Nephron progenitor cell (in vitro differentiated cells): ENCODE data around the gene DEFB118.
"Not testable (repeated sequence)": the region's sequence is repeated elsewhere in the genome, so short reads cannot be mapped to it uniquely, and the experiment has no call there.

Experiments used
- DNase-seq: peaks from one replicate; pipeline ENCODE4 v3.0.0; 2021
- H3K27ac Mint-ChIP-seq: 2 replicates; pipeline ENCODE4 v1.8.0; 2021; ENCODE audit warnings: mild to moderate bottlenecking, moderate library complexity, mixed read lengths
- H3K27me3 Mint-ChIP-seq: 2 replicates; pipeline ENCODE4 v1.8.0; 2021; ENCODE audit warnings: mild to moderate bottlenecking, low read depth, mixed read lengths; ENCODE audit not compliant: poor library complexity
- H3K36me3 Mint-ChIP-seq: 2 replicates; pipeline ENCODE4 v1.8.0; 2021; ENCODE audit warnings: low read depth, mixed read lengths
- H3K4me1 Mint-ChIP-seq: 2 replicates; pipeline ENCODE4 v1.8.0; 2021; ENCODE audit warnings: mixed read lengths
- H3K4me3 Mint-ChIP-seq: 2 replicates; pipeline ENCODE4 v1.8.0; 2021; ENCODE audit warnings: mild to moderate bottlenecking, moderate library complexity, mixed read lengths
- H3K9me3 Mint-ChIP-seq: 2 replicates; pipeline ENCODE4 v1.8.0; 2021; ENCODE audit warnings: mild to moderate bottlenecking, moderate library complexity, mixed read lengths
- TF ChIP-seq, protein P1 (sequence below): fragments of 200-600 bp; sonication (generic); IDR thresholded peaks from 2 replicates; pipeline ENCODE4 v1.5.0; 2021; ENCODE audit warnings: antibody characterized with exemption

DEFB118 gene, protein sequence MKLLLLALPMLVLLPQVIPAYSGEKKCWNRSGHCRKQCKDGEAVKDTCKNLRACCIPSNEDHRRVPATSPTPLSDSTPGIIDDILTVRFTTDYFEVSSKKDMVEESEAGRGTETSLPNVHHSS

DNA sequence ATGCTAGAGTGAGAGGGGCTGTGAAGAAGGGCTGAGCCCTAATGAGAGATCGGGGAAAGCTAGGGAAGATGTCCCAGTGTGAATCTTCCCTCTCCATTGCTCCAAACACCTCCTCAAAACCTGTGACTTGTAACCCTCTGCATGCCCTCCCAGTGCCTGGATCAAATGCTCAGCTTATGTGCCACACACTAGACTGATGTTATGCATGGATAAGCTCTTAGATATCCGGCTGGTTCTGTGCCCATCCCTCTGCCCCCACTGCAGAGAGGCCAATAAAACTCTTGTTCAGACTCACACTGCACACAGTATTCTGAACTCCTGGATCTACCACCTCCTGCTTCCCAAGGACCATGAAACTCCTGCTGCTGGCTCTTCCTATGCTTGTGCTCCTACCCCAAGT lies at the start of gene DEFB118:
Gene DEFB118, plus strand, starts transcription at position 301 of the 400 bp plus-strand sequence. Its CDS starts 50 bp downstream, at position 351.
- Mint-ChIP-seq H3K27ac (no peak within 1 kb of the TSS), H3K36me3 (no peaks in the 10 kb centered on the region), H3K4me1 (no peaks in the 10 kb centered on the region), H3K4me3 (no peak within 1 kb of the TSS), H3K27me3 (no peaks in the 10 kb centered on the region), H3K9me3 (peaks cover 82% of the 10 kb centered on the region)
- DNase-seq: no peak
- TF ChIP-seq, protein P1, sequence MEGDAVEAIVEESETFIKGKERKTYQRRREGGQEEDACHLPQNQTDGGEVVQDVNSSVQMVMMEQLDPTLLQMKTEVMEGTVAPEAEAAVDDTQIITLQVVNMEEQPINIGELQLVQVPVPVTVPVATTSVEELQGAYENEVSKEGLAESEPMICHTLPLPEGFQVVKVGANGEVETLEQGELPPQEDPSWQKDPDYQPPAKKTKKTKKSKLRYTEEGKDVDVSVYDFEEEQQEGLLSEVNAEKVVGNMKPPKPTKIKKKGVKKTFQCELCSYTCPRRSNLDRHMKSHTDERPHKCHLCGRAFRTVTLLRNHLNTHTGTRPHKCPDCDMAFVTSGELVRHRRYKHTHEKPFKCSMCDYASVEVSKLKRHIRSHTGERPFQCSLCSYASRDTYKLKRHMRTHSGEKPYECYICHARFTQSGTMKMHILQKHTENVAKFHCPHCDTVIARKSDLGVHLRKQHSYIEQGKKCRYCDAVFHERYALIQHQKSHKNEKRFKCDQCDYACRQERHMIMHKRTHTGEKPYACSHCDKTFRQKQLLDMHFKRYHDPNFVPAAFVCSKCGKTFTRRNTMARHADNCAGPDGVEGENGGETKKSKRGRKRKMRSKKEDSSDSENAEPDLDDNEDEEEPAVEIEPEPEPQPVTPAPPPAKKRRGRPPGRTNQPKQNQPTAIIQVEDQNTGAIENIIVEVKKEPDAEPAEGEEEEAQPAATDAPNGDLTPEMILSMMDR: no peak

DNA sequence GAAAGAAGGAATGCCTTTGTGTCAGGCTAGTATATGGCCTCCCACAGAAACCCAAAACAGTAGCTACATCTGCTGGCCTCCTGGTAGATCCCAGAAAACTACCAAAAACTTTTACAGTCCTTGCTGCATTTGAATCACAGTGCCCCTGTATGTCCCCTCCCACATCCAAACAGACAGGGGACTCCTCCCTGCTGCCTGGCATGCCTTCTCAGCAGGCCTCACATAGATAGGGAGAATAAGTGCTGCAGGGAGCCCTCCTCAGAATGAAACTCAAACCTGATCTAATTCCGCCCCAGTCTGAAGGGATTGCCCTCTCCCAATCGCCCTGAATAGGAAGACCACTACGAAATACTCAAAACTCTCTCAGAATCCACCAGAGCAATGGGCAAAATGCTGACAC lies 45.9 kb upstream of the DEFB118 start:
- no peaks in the 10 kb centered on the region for H3K36me3 Mint-ChIP-seq
- DNase-seq: no peak
- H3K27me3 Mint-ChIP-seq: peaks cover 3% of the 10 kb centered on the region
- TF ChIP-seq, protein P1: no peak
- H3K27ac Mint-ChIP-seq: no peak overlapping the region
- H3K4me1 Mint-ChIP-seq: no peaks in the 10 kb centered on the region
- no peak overlapping the region for H3K4me3 Mint-ChIP-seq
- peaks cover 79% of the 10 kb centered on the region for H3K9me3 Mint-ChIP-seq

DNA sequence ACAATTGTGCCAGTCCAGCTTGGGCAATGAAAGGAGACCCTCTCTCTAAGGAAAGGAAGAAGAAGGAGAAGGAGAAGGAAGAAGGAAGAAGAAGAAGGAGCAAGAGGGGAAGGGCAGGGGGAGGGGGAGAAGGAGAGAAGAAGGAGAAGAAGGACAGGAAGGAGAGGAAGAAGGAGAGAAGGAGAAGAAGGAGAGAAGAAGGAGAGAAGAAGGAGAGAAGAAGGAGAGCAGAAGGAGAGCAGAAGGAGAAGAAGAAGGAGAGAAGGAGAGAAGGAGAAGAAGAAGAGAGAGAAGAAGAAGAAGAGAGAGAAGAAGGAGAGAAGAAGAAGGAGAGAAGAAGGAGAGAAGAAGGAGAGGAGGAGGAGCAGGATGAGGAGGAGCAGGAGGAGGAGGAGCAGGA lies 37.5 kb upstream of the DEFB118 start:
- Mint-ChIP-seq H3K27me3 (no peaks in the 10 kb centered on the region), H3K4me1 (no peaks in the 10 kb centered on the region), H3K27ac (no peak overlapping the region), H3K36me3 (no peaks in the 10 kb centered on the region), H3K9me3 (peaks cover 53% of the 10 kb centered on the region), H3K4me3 (no peak overlapping the region)
- TF ChIP-seq, protein P1: no peak
- DNase-seq: no peak

DNA sequence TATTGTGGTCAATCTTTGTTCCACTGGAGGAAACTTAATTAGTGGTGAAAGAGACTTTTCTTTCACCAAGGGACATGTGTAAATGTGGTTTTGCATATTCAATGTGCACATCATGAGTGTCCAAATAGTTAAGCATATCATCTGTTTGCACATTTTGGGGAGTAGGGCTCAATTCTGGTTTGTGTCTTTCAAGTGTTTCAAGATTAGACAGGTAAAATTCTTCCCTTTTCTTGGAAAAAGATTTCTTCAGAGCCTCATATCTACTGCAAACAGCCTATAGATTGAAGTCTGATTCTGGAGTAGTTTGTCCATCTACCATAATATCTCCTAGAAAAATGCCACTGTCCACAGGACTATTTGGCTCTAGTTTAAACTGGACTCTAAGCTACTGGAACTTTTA lies 26.9 kb upstream of the DEFB118 start:
- no peaks in the 10 kb centered on the region for H3K27me3 Mint-ChIP-seq
- no peaks in the 10 kb centered on the region for H3K4me1 Mint-ChIP-seq
- TF ChIP-seq, protein P1: no peak
- peaks cover 40% of the 10 kb centered on the region for H3K9me3 Mint-ChIP-seq
- no peak for DNase-seq
- H3K27ac Mint-ChIP-seq: no peak overlapping the region
- no peak overlapping the region for H3K4me3 Mint-ChIP-seq
- H3K36me3 Mint-ChIP-seq: no peaks in the 10 kb centered on the region

DNA sequence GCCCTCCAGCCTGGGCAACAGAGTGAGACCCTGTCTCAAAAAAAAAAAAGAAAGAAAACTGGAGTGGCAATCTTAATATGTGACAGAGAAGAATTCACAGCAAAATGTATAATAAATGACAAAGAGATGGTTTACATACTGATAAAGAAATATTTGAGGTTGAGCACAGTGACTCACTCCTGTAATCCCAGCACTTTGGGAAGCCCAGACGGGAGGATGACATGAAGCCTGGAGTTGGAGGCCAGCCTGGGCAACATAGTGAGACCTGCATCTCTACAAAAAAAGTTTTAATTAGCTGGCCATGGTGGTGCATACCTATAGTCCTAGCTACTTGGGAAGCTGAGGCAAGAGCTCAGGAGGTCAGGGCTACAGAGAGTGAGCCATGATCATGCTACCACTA lies 12.4 kb upstream of the DEFB118 start:
- no peaks in the 10 kb centered on the region for H3K27me3 Mint-ChIP-seq
- no peak for DNase-seq
- no peaks in the 10 kb centered on the region for H3K4me1 Mint-ChIP-seq
- peaks cover 62% of the 10 kb centered on the region for H3K9me3 Mint-ChIP-seq
- TF ChIP-seq, protein P1: no peak
- H3K27ac Mint-ChIP-seq: no peak overlapping the region
- no peak overlapping the region for H3K4me3 Mint-ChIP-seq
- H3K36me3 Mint-ChIP-seq: no peaks in the 10 kb centered on the region

DNA sequence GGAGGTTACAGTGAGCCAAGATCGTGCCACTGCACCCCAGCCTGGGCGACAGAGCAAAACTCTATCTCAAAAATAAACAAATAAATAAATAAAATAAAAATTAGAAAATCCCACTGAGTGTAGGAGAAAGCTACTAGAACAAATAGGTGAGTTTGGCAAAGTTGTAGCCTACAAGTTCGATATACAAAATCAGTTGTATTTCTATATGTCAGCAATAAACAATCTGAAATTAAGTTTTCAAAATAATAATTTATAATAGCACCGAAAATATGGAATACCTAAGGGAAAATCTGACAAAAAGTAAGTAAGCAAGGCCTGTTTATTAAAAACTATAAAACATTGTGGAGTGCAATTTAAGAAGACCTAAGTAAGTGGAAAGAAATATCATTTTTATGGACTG lies 5.1 kb upstream of the DEFB118 start:
- Mint-ChIP-seq H3K36me3 (no peaks in the 10 kb centered on the region), H3K4me1 (no peaks in the 10 kb centered on the region), H3K4me3 (no peak overlapping the region), H3K9me3 (peaks cover 75% of the 10 kb centered on the region), H3K27ac (no peak overlapping the region), H3K27me3 (no peaks in the 10 kb centered on the region)
- TF ChIP-seq, protein P1: no peak
- DNase-seq: no peak

DNA sequence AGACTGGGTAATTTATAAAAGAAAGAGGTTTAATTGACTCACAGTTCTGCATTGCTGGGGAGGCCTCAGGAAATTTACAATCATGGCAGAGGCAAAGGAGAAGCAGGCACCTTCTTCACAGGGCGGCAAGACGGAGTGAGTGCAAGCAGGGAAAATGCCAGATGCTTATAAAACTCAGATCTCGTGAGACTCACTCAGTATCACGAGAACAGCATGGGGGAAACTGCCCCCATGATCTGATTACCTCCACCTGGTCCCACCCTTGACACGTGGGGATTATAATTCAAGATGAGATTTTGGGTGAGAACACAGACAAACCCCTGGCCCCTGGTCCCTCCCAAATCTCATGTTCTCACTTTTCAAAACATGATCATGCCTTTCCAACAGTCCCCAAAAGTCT lies 4.1 kb upstream of the DEFB118 start:
- DNase-seq: not testable (repeated sequence)

More for the DNA sequence above, 4.1 kb upstream of the DEFB118 start:
- H3K4me3 Mint-ChIP-seq, H3K27me3 Mint-ChIP-seq, H3K4me1 Mint-ChIP-seq, H3K36me3 Mint-ChIP-seq, H3K27ac Mint-ChIP-seq: not testable (repeated sequence)
- peaks cover 74% of the 10 kb centered on the region for H3K9me3 Mint-ChIP-seq
